SJSA1 (cell line): ENCODE data around the gene OR2D2. TPM values are rescaled to one million over a fixed set of nuclear protein-coding genes. Genes with fewer than 3 reads are reported as not detected.

Source experiments
- DNase-seq, 2 experiments: peaks; one replicate each; pipeline ENCODE4 v3.0.0-alpha.2; 2015 to 2020; ENCODE audit warnings: low spot score in 2 of 2, low read depth in 1 of 2
- H3K27ac ChIP-seq: fragments of 250-450 bp; sonication (Bioruptor Pico); 2 replicates; pipeline ENCODE4 v1.5.1; 2020; ENCODE audit warnings: mild to moderate bottlenecking, moderate library complexity
- H3K27me3 ChIP-seq: fragments of 250-450 bp; sonication (Bioruptor Pico); replicated peaks from 2 replicates; pipeline ENCODE4 v1.5.1; 2020; ENCODE audit warnings: mild to moderate bottlenecking, moderate library complexity
- H3K36me3 ChIP-seq: fragments of 250-450 bp; sonication (Bioruptor Pico); 2 replicates; pipeline ENCODE4 v1.5.1; 2020; ENCODE audit warnings: mild to moderate bottlenecking
- H3K4me1 ChIP-seq: fragments of 250-450 bp; sonication (Bioruptor Pico); replicated peaks from 2 replicates; pipeline ENCODE4 v1.6.1; 2021; ENCODE audit warnings: mild to moderate bottlenecking
- H3K4me3 ChIP-seq: fragments of 250-450 bp; sonication (Bioruptor Pico); 2 replicates; pipeline ENCODE4 v1.5.1; 2020; ENCODE audit warnings: mild to moderate bottlenecking
- H3K9me3 ChIP-seq: fragments of 250-450 bp; sonication (Bioruptor Pico); replicated peaks from 2 replicates; pipeline ENCODE4 v1.5.1; 2020; ENCODE audit warnings: mild to moderate bottlenecking
- total RNA-seq: library from RNA; depleted of rRNA; stranded (reverse); fragments of >200 nt; shearing (Covaris generic); gene quantifications from 2 replicates; pipeline ENCODE4 v1.2.3, GENCODE V29; 2014; rRNA removed

The OR2D2 gene
- not detected in 2 replicates for total RNA-seq

GRCh38 chr11:6892400-6892799 lies at the start of gene OR2D2:
TSS of gene OR2D2 (minus strand) at chr11:6892500. CDS start at chr11:6892500, 0 bp downstream.
- H3K4me1 ChIP-seq: no peaks in the 10 kb centered on the region
- no peaks in the 10 kb centered on the region for H3K9me3 ChIP-seq
- H3K36me3 ChIP-seq: no peaks in the 10 kb centered on the region
- H3K27me3 ChIP-seq: no peaks in the 10 kb centered on the region
- no peak within 1 kb of the TSS for H3K27ac ChIP-seq
- DNase-seq: no peak
- H3K4me3 ChIP-seq: no peak within 1 kb of the TSS

- no peaks in the 10 kb centered on the region for H3K9me3 ChIP-seq
- no peak overlapping the region for H3K27ac ChIP-seq
- no peaks in the 10 kb centered on the region for H3K36me3 ChIP-seq
- DNase-seq: no peak
- no peak overlapping the region for H3K4me3 ChIP-seq
- no peaks in the 10 kb centered on the region for H3K4me1 ChIP-seq
- H3K27me3 ChIP-seq: no peaks in the 10 kb centered on the region
Measured at GRCh38 chr11:6941970-6942369, 49.7 kb upstream of the OR2D2 start.

- Histone ChIP-seq H3K36me3 (no peaks in the 10 kb centered on the region), H3K4me3 (no peak overlapping the region), H3K27me3 (no peaks in the 10 kb centered on the region), H3K4me1 (no peaks in the 10 kb centered on the region), H3K27ac (no peak overlapping the region), H3K9me3 (no peaks in the 10 kb centered on the region)
- no peak for DNase-seq
Measured at GRCh38 chr11:6932145-6932544, 39.8 kb upstream of the OR2D2 start.

- H3K27ac ChIP-seq: no peak overlapping the region
- no peaks in the 10 kb centered on the region for H3K36me3 ChIP-seq
- H3K27me3 ChIP-seq: no peaks in the 10 kb centered on the region
- H3K9me3 ChIP-seq: no peaks in the 10 kb centered on the region
- DNase-seq: no peak
- H3K4me1 ChIP-seq: no peaks in the 10 kb centered on the region
- H3K4me3 ChIP-seq: no peak overlapping the region
Measured at GRCh38 chr11:6931146-6931713, 38.9 kb upstream of the OR2D2 start.

- no peak for DNase-seq
- no peak overlapping the region for H3K27ac ChIP-seq
- no peaks in the 10 kb centered on the region for H3K27me3 ChIP-seq
- H3K9me3 ChIP-seq: no peaks in the 10 kb centered on the region
- no peaks in the 10 kb centered on the region for H3K36me3 ChIP-seq
- H3K4me1 ChIP-seq: no peaks in the 10 kb centered on the region
- H3K4me3 ChIP-seq: no peak overlapping the region
Measured at GRCh38 chr11:6928916-6929315, 36.6 kb upstream of the OR2D2 start.

- Histone ChIP-seq H3K4me1 (no peaks in the 10 kb centered on the region), H3K9me3 (no peaks in the 10 kb centered on the region), H3K27ac (no peak overlapping the region), H3K27me3 (no peaks in the 10 kb centered on the region), H3K36me3 (no peaks in the 10 kb centered on the region), H3K4me3 (no peak overlapping the region)
- DNase-seq: no peak
Measured at GRCh38 chr11:6927030-6927617, 34.8 kb upstream of the OR2D2 start.

- H3K4me1 ChIP-seq: no peaks in the 10 kb centered on the region
- H3K27me3 ChIP-seq: no peaks in the 10 kb centered on the region
- no peaks in the 10 kb centered on the region for H3K36me3 ChIP-seq
- H3K27ac ChIP-seq: no peak within 1 kb of the TSS
- DNase-seq: no peak
- no peaks in the 10 kb centered on the region for H3K9me3 ChIP-seq
- no peak within 1 kb of the TSS for H3K4me3 ChIP-seq
Measured at GRCh38 chr11:6926208-6927029, 34.1 kb upstream of the OR2D2 start, which contains the start of gene ZNF215. TSS of gene ZNF215 (plus strand) at chr11:6926426. CDS start at chr11:6932273, 5,847 bp downstream.

- DNase-seq: no peak
- Histone ChIP-seq H3K27ac (no peak overlapping the region), H3K36me3 (no peaks in the 10 kb centered on the region), H3K4me1 (no peaks in the 10 kb centered on the region), H3K9me3 (no peaks in the 10 kb centered on the region), H3K4me3 (no peak overlapping the region), H3K27me3 (no peaks in the 10 kb centered on the region)
Measured at GRCh38 chr11:6925636-6926207, 33.4 kb upstream of the OR2D2 start.

GRCh38 chr11:6925007-6925577 lies 32.8 kb upstream of the OR2D2 start:
- Histone ChIP-seq H3K9me3 (no peaks in the 10 kb centered on the region), H3K36me3 (no peaks in the 10 kb centered on the region), H3K27ac (no peak overlapping the region), H3K4me3 (no peak overlapping the region), H3K27me3 (no peaks in the 10 kb centered on the region), H3K4me1 (no peaks in the 10 kb centered on the region)
- no peak for DNase-seq

- no peak within 1 kb of the TSS for H3K27ac ChIP-seq
- no peak for DNase-seq
Measured at GRCh38 chr11:6920702-6921101, 28.4 kb upstream of the OR2D2 start, which contains the start of gene OR2D3. TSS of gene OR2D3 (plus strand) at chr11:6921002. CDS start at chr11:6921002, 0 bp downstream.

GRCh38 chr11:6919698-6920097 lies 27.4 kb upstream of the OR2D2 start:
- no peaks in the 10 kb centered on the region for H3K36me3 ChIP-seq
- H3K9me3 ChIP-seq: no peaks in the 10 kb centered on the region
- H3K4me1 ChIP-seq: no peaks in the 10 kb centered on the region
- no peak overlapping the region for H3K4me3 ChIP-seq
- no peak for DNase-seq
- no peaks in the 10 kb centered on the region for H3K27me3 ChIP-seq
- H3K27ac ChIP-seq: no peak overlapping the region

More at GRCh38 chr11:6920702-6921101, 28.4 kb upstream of the OR2D2 start, which contains the start of gene OR2D3:
- no peak within 1 kb of the TSS for H3K4me3 ChIP-seq
- H3K27me3 ChIP-seq: no peaks in the 10 kb centered on the region
- H3K9me3 ChIP-seq: no peaks in the 10 kb centered on the region
- no peaks in the 10 kb centered on the region for H3K36me3 ChIP-seq
- no peaks in the 10 kb centered on the region for H3K4me1 ChIP-seq

- H3K36me3 ChIP-seq: no peaks in the 10 kb centered on the region
- no peak for DNase-seq
- H3K27me3 ChIP-seq: no peaks in the 10 kb centered on the region
- no peak overlapping the region for H3K4me3 ChIP-seq
- H3K4me1 ChIP-seq: no peaks in the 10 kb centered on the region
- H3K9me3 ChIP-seq: no peaks in the 10 kb centered on the region
- no peak overlapping the region for H3K27ac ChIP-seq
Measured at GRCh38 chr11:6911948-6912347, 19.6 kb upstream of the OR2D2 start.

- DNase-seq: no peak
- no peaks in the 10 kb centered on the region for H3K36me3 ChIP-seq
Measured at GRCh38 chr11:6911378-6911777, 19.1 kb upstream of the OR2D2 start.

More at GRCh38 chr11:6911378-6911777, 19.1 kb upstream of the OR2D2 start:
- Histone ChIP-seq H3K4me3 (no peak overlapping the region), H3K4me1 (no peaks in the 10 kb centered on the region), H3K27me3 (no peaks in the 10 kb centered on the region), H3K27ac (no peak overlapping the region), H3K9me3 (no peaks in the 10 kb centered on the region)
